PC-3 (cell line): ENCODE results near the gene SLC38A9.

Source experiments
- CTCF ChIP-seq: fragments of 300-600 bp; sonication (generic); conservative IDR thresholded peaks from 2 replicates; pipeline ENCODE4 v1.5.1; 2017; ENCODE audit warnings: antibody characterized with exemption, low read depth, mild to moderate bottlenecking, low read length
- EZH2 ChIP-seq: fragments of 300-600 bp; sonication (generic); IDR thresholded peaks from one replicate; pipeline ENCODE4 v1.6.1; 2017; ENCODE audit warnings: antibody characterized with exemption, mild to moderate bottlenecking, low read length; ENCODE audit not compliant: unreplicated experiment
- EZH2phosphoT487 ChIP-seq: fragments of 300-600 bp; sonication (generic); IDR thresholded peaks from 2 replicates; pipeline ENCODE4 v1.6.1; 2018; ENCODE audit warnings: mild to moderate bottlenecking, antibody characterized with exemption, low read length, borderline replicate concordance

- no peak for TF ChIP-seq CTCF
- TF ChIP-seq EZH2, result no peak
- no peak for TF ChIP-seq EZH2phosphoT487
Observed at GRCh38 chr5:55713871-55714270, 1.7 kb upstream of the SLC38A9 start.
